Fibroblast of gingiva (primary cell): ENCODE results near the gene LRIT1.

ENCODE experiments used
- DNase-seq: peaks from one replicate; pipeline ENCODE4 v3.0.0-alpha.2; 2011; ENCODE audit warnings: low read depth

LRIT1 gene

DNA sequence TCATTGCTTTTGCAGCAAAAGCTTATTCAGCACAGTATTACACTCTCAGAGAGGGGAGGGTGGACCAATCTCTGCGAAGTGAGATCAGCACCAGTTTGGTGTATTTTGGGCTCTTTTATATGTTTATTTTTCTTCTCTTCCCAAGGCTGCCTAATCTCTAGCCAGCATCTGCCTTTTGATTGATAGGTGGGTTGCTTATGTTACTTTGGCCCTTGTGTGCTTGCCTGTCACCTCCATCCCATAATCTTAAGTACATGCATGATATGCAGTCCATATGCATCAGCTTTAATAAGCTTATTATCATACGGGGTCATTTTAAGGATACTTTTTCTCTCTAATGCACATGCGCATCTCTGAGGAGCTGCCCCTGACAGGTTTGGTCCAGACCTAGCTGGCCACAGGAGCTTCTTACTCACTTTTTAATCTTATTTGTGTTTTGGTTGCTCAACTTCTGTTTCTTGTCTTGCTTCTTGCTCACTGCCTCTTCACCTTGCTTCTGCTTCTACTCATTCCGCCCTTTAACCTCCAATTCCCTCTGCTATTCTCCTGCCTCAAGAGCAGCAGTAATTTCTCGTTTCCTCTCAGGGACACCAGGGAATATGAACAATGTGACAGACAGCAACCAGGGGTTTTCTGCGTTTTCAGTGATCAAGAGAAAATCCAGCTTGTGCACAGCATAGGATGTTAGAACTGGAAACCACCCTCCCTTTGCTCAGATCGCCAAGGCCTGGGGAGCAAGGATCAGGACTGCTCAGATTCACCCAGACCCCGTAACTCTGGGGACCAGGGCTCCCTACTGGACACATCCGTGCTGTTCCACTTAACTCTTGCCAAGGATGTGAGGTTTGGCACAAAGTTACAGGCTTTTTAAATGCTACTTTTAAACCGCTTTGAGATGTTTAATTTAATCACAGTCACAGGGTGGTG, 13.5 kb upstream of the LRIT1 start:
- DNase-seq: no peak

GRCh38 chr10:84248794-84249193, 7.4 kb upstream of the LRIT1 start:
- DNase-seq: no peak

DNA sequence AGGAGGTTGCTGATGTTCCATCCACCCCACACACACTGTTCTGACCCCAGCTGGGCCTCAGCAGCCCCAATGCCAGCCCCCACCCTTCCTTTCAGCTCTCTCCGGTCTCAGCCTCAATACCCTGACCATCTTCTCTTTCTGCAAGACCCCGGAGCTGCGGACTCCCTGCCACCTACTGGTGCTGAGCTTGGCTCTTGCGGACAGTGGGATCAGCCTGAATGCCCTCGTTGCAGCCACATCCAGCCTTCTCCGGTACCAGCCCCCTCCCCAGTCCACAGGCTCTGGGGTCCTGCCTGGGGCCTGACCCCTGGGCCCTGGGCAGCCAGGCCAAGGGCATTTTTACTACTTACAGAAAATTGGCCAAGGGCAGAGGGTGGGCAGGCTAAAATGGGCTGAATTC, 6.2 kb upstream of the LRIT1 start:
- no peak for DNase-seq

DNA sequence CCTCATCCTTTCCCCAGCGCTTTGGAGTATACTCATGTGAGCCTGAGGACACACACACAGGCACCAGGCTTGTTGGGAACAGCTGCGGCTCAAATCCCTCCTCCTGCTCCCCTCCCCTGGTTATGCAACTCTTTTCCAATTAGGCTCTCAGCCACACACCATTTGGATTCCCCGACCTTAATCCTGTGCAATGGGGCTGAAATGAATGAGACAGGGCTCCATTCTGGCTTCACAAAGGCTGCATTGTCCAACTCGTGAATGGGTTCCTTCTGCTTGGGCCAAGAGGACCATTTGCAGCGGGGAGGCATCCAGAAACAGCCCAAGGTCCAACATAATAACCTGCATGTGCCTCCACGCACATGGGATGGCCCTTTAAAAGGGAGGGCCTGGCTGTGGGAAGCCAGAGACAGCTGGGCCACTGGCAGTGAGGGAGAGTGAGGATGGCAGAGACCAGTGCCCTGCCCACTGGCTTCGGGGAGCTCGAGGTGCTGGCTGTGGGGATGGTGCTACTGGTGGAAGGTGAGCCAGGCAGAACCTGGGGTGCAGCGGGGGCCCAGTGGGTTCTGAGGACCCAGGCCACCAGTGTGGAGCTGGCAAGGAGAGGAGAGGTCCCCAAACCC, 3.4 kb upstream of the LRIT1 start, which contains the start of gene RGR:
TSS of gene RGR (plus strand) at position 403 of the 620 bp plus-strand sequence. CDS start at position 441, 38 bp downstream.
- DNase-seq: no peak

DNA sequence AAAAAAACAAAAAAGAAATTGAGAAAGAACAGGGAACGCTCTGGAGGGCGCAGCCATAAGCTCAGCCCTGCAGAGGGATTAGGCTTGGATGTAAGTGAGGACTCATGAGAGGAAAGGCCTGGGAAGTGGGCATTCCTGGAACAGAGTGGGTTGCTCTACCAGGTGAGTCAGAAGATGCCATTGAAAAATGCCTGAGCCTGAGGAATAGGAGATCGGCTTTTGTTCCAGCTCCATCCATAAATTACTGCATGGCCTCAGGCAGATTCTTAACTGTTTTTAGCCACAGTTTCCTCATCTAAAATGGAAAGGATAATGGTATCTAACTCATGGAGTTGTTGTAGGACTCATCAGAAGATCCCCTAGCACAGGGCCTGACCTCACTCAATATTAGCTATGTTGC, 2.4 kb upstream of the LRIT1 start:
- no peak for DNase-seq

DNA sequence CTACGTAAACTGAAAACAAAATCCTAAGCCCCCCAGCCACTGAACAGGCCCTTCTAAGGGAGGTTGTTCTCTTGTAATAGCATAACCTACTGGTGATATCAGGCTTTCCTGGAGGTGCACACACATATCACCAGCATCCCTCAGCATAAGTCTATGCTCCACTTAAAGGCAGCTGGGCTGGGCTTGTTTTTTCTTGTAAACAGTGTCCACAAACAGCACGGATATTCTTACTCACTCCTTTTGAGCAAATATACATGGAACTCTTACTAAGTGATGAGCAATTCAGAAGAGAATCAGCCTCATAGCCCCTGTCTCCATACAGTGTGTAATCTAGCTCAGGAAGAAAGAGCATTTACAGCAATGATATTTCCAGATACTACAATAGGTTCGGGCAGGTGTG, 2.4 kb downstream of the LRIT1 start:
- DNase-seq: no peak

- no peak for DNase-seq
Measured at GRCh38 chr10:84237199-84238051, 3.9 kb downstream of the LRIT1 start.

- no peak for DNase-seq
Measured at GRCh38 chr10:84236807-84237198, 4.5 kb downstream of the LRIT1 start.

GRCh38 chr10:84235096-84235495, 6.2 kb downstream of the LRIT1 start:
- no peak for DNase-seq

DNA sequence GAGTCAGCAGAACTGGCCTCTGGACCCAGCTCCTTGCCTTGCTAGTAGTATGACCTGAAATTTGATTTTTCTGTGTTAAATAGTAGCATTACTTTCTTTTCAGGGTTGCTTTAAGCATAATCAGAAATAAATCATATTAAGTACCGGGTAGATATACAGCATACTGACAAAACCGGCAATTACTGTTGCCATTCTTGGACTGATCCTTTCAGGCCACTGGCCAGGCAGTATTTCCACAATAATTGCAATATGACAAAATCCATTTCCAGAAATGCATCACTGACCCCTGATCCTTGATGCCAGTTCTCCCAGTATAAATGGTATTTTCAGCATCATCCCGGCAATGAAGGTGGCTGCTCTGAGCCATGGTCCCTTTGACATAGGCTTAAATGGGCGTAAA, 6.9 kb downstream of the LRIT1 start:
- no peak for DNase-seq

DNA sequence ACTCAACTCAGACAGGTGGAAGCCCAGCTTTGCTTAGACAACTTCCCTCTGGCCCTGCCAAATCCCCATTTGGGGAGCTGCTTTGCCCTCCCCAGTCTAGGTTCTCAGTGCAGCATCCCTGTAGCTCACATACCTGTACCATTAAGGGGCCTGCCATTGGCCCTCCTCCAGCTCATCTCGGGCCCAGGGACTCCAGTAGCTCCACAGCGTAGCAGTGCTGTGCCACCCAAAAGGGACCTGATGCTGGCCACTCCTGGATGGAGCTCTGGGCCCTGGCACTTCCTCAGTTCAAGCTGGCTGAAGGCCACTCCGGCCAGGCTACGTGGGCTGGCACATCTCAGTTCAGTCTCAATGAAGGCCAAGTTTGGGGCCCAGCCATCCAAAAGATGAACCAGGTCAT, 7.4 kb downstream of the LRIT1 start:
- no peak for DNase-seq

DNA sequence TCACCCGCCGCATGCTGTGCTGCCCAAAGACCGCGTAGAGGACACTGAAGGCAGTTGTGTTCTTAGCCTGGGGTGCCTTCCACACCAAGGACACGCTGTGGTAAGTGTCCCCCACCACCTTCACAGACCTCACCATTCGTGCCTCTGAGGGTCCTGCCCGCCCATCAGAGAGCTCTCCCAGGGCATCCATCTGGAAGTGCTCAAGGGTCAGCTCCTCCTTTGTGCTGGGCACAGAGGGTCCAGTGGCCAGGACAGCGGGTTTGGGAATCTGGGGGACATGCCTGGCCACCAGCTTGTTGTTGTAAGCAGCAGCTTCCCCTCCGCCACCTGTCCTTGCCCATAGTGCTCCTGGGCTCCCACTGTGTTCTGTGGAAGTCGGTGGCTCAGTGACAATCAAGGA, 9.0 kb downstream of the LRIT1 start:
- DNase-seq: no peak

- DNase-seq: peak; percentile 6
Measured at GRCh38 chr10:84230359-84230758, 11.0 kb downstream of the LRIT1 start.

- no peak for DNase-seq
Measured at GRCh38 chr10:84227810-84228209, 13.5 kb downstream of the LRIT1 start.

GRCh38 chr10:84226616-84227015, 14.7 kb downstream of the LRIT1 start:
- DNase-seq: no peak

DNA sequence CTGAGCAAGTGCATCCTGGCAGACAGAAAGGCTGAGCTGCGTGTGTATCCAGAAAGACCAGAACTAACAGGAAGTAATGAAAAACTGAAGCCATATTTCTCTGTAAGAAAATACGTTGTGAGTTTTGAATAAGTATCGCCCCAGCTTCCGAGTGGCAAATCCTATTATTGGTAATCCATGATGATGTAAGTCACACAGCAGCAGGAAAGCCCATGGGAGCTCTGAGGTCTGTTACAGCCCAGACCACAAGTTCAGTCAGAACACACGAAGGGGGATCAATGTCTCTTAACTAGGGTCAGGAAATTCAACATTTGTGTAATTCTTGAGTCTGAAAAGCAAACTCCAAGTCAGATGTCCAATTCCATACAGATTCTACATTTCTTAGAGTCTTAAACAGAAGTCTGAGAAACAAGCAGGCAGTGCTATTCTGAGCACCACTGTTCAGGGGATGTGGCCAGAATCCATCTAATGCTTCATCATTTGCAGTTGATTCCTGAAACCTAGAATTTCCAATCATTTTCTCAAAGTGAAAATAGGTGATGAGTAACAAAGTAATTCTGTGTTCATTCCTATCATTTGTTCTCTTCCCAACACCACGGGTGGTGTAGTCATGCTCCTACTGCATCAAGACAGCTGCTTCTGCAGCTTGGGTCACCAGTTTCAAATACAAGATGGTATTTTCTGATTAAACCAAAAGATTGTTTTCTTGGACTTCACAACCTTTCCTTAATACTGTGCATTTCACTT, 15.7 kb downstream of the LRIT1 start, which contains the start of gene LRIT2:
TSS of gene LRIT2 (minus strand) at position 118 of the 747 bp plus-strand sequence. CDS start at position 94, 24 bp downstream.
- DNase-seq: no peak

- DNase-seq: no peak
Measured at GRCh38 chr10:84224411-84225028, 16.8 kb downstream of the LRIT1 start.

GRCh38 chr10:84221916-84222315, 19.4 kb downstream of the LRIT1 start:
- no peak for DNase-seq

GRCh38 chr10:84217746-84218145, 23.6 kb downstream of the LRIT1 start:
- no peak for DNase-seq

- no peak for DNase-seq
Measured at GRCh38 chr10:84216834-84217233, 24.5 kb downstream of the LRIT1 start.

DNA sequence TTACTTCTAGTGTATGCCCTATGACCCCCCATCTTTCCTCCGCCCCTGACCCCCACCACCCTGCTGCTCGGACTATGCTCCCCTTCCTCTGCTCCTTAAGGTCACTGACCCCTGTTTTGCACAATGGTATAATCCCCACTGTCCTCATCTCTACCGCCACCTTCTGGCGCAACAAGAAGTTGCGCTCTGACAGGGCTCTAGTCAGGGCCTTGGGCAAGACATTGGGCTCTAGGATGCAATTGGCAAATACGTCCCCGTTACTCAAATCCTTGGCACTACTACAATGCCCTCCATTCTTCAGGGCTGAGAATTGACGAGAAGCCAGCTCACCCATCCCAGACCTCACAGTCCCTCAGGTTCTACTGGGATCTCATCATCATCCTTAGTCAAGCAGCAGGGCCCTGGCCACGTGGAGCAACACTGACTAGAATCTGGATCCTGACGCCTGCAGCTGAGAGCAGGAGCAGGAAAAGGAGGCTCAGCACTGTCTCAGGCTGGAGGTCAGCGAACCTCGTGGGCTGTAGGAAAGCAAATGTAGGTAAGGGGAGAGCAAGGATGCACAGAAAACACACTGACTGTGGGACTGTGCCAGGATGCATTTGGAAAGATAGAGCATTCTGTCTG, 26.6 kb downstream of the LRIT1 start:
- DNase-seq: no peak
